ENCODE measurements around the gene PRIMA1.

- TF ChIP-seq ZNF589 (CRISPR knock-in tag; IDR thresholded peaks at IDR 0.05; ENCODE audit: low read depth) (no peak), ZZZ3 (IDR thresholded peaks at IDR 0.05) (no peak), ESRRA (IDR thresholded peaks at IDR 0.05; ENCODE audit: borderline replicate concordance, low read depth) (no peak), FOXP4 (CRISPR knock-in tag; IDR thresholded peaks at IDR 0.05; ENCODE audit: borderline replicate concordance) (no peak), CEBPB (tag; IDR thresholded peaks at IDR 0.05) (no peak), CTCF (IDR thresholded peaks at IDR 0.05 in 2 of 3, conservative IDR thresholded peaks at IDR 0.05 in 1 of 3; ENCODE audit: insufficient read depth in 2 of 3, low read depth in 1 of 3, low read length in 3 of 3) (no peak), U2AF2 (optimal IDR thresholded peaks at IDR 0.05; ENCODE audit: low read depth, low read length) (no peak), YY1 (IDR thresholded peaks at IDR 0.05; ENCODE audit: borderline replicate concordance in 1 of 3, control insufficient read depth in 1 of 3, extremely low read depth in 1 of 3, insufficient read depth in 3 of 3, insufficient read length in 1 of 3, insufficient replicate concordance in 2 of 3, low read depth in 1 of 3, low read length in 2 of 3) (no peak), SRSF9 (IDR thresholded peaks at IDR 0.05; ENCODE audit: borderline replicate concordance, low read depth, low read length) (no peak), KDM4B (IDR thresholded peaks at IDR 0.05; ENCODE audit: borderline replicate concordance in 2 of 2, low read depth in 1 of 2) (no peak), USF1 (CRISPR knock-in tag; IDR thresholded peaks at IDR 0.05) (no peak), SREBF2 (CRISPR knock-in tag; IDR thresholded peaks at IDR 0.05) (no peak)
Observed at GRCh38 chr14:93709249-93709648, 79.0 kb downstream of the PRIMA1 start.
